Smooth muscle cell (in vitro differentiated cells): ENCODE measurements around the gene CDK6. TPM values are rescaled to one million over a fixed set of nuclear protein-coding genes. Genes with fewer than 3 reads are reported as not detected.

ENCODE experiments used
- DNase-seq: peaks from one replicate; lab custom pipeline; 2025; ENCODE audit not compliant: unreplicated experiment; lab: John Stamatoyannopoulos, UW
- H2AFZ ChIP-seq: fragments of 200-600 bp; sonication (generic); 2 replicates; pipeline ENCODE4 v1.6.0; 2016; ENCODE audit warnings: antibody characterized with exemption, low read depth, mild to moderate bottlenecking
- H3F3A ChIP-seq: fragments of 200-600 bp; sonication (generic); 2 replicates; pipeline ENCODE4 v1.6.0; 2017; ENCODE audit warnings: antibody characterized with exemption, low read depth
- H3K27ac ChIP-seq: fragments of 200-600 bp; sonication (generic); 2 replicates; pipeline ENCODE4 v1.5.1; 2016; ENCODE audit warnings: low read depth, mild to moderate bottlenecking
- H3K27me3 ChIP-seq: fragments of 200-600 bp; sonication (generic); 2 replicates; pipeline ENCODE4 v1.6.1; 2016; ENCODE audit warnings: low read depth, mild to moderate bottlenecking
- H3K36me3 ChIP-seq: fragments of 200-600 bp; sonication (generic); 2 replicates; pipeline ENCODE4 v1.5.1; 2016; ENCODE audit warnings: low read depth
- H3K4me1 ChIP-seq: fragments of 200-600 bp; sonication (generic); 2 replicates; pipeline ENCODE4 v1.5.1; 2016; ENCODE audit warnings: low read depth
- H3K4me2 ChIP-seq: fragments of 200-600 bp; sonication (generic); 2 replicates; pipeline ENCODE4 v1.6.0; 2016; ENCODE audit warnings: mild to moderate bottlenecking
- H3K4me3 ChIP-seq: fragments of 200-600 bp; sonication (generic); 2 replicates; pipeline ENCODE4 v1.5.1; 2016; ENCODE audit warnings: mild to moderate bottlenecking
- H3K79me2 ChIP-seq: fragments of 200-600 bp; sonication (generic); 2 replicates; pipeline ENCODE4 v1.6.0; 2016; ENCODE audit warnings: low read depth, mild to moderate bottlenecking
- H3K9ac ChIP-seq: fragments of 200-600 bp; sonication (generic); 2 replicates; pipeline ENCODE4 v1.6.0; 2016; ENCODE audit warnings: low read depth
- H3K9me3 ChIP-seq: fragments of 200-600 bp; sonication (generic); replicated peaks from 2 replicates; pipeline ENCODE4 v1.5.1; 2016; ENCODE audit warnings: low read depth
- H4K20me1 ChIP-seq: fragments of 200-600 bp; sonication (generic); 2 replicates; pipeline ENCODE4 v1.6.0; 2016; ENCODE audit warnings: low read depth
- WGBS: methylation state at CpG from one replicate; pipeline ENCODE4 v1.1.7; 2016; ENCODE audit warnings: low lambda C conversion rate; 5-methylcytosine and 5-hydroxymethylcytosine counted together
- polyA plus RNA-seq: library from polyadenylated mRNA; unstranded; fragments of >200 nt; fragmentation: Nextera tagmentation; extraction: Ambion mirVana; gene quantifications from 2 replicates; pipeline ENCODE4 v1.2.1, GENCODE V29; 2016
- total RNA-seq: library from RNA; depleted of rRNA; stranded (reverse); fragments of >200 nt; gene quantifications from 2 replicates; pipeline ENCODE4 v1.2.3, GENCODE V29; 2014
- TF ChIP-seq, protein P1 (sequence below): fragments of 200-600 bp; sonication (generic); IDR thresholded peaks from 2 replicates; pipeline ENCODE4 v1.5.1; 2017; ENCODE audit warnings: borderline replicate concordance, mild to moderate bottlenecking, antibody characterized with exemption; ENCODE audit not compliant: insufficient read depth, poor library complexity, severe bottlenecking

Gene CDK6
- total and polyA plus RNA-seq, 2 experiments from 2014 or later = 34.2 to 99.2 TPM

DNA sequence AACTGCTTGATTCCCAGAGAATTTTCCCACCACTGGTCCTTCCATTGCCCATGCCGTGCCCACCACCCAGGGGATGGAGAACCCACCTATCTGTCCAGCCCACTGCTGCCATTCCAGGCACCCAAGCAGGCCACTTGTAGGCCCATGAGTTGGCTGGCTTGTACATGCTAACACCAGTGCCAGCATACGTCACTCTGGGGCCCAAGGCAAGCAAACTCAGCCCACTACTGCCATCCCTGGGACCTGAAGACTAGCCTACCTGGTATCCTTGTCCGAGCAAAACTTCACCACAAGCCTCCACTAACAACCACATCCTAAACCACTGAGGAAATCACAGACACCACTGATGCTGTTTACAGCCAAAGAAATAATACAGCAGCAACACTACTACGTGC, 44.7 kb upstream of the CDK6 start:
- H3F3A ChIP-seq = no peaks in the 10 kb centered on the region
- H3K27ac ChIP-seq = no peak overlapping the region
- WGBS = 87% methylated on average over 4 of the region's 4 CpGs
- no peak for DNase-seq
- TF ChIP-seq, protein P1, sequence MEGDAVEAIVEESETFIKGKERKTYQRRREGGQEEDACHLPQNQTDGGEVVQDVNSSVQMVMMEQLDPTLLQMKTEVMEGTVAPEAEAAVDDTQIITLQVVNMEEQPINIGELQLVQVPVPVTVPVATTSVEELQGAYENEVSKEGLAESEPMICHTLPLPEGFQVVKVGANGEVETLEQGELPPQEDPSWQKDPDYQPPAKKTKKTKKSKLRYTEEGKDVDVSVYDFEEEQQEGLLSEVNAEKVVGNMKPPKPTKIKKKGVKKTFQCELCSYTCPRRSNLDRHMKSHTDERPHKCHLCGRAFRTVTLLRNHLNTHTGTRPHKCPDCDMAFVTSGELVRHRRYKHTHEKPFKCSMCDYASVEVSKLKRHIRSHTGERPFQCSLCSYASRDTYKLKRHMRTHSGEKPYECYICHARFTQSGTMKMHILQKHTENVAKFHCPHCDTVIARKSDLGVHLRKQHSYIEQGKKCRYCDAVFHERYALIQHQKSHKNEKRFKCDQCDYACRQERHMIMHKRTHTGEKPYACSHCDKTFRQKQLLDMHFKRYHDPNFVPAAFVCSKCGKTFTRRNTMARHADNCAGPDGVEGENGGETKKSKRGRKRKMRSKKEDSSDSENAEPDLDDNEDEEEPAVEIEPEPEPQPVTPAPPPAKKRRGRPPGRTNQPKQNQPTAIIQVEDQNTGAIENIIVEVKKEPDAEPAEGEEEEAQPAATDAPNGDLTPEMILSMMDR = no peak
- no peaks in the 10 kb centered on the region for H4K20me1 ChIP-seq
- no peak overlapping the region for H3K9ac ChIP-seq
- no peak overlapping the region for H2AFZ ChIP-seq
- H3K4me1 ChIP-seq = no peaks in the 10 kb centered on the region
- no peak overlapping the region for H3K4me3 ChIP-seq
- no peaks in the 10 kb centered on the region for H3K27me3 ChIP-seq
- H3K9me3 ChIP-seq = no peaks in the 10 kb centered on the region
- H3K4me2 ChIP-seq = no peak overlapping the region
- H3K79me2 ChIP-seq = no peaks in the 10 kb centered on the region
- no peaks in the 10 kb centered on the region for H3K36me3 ChIP-seq

DNA sequence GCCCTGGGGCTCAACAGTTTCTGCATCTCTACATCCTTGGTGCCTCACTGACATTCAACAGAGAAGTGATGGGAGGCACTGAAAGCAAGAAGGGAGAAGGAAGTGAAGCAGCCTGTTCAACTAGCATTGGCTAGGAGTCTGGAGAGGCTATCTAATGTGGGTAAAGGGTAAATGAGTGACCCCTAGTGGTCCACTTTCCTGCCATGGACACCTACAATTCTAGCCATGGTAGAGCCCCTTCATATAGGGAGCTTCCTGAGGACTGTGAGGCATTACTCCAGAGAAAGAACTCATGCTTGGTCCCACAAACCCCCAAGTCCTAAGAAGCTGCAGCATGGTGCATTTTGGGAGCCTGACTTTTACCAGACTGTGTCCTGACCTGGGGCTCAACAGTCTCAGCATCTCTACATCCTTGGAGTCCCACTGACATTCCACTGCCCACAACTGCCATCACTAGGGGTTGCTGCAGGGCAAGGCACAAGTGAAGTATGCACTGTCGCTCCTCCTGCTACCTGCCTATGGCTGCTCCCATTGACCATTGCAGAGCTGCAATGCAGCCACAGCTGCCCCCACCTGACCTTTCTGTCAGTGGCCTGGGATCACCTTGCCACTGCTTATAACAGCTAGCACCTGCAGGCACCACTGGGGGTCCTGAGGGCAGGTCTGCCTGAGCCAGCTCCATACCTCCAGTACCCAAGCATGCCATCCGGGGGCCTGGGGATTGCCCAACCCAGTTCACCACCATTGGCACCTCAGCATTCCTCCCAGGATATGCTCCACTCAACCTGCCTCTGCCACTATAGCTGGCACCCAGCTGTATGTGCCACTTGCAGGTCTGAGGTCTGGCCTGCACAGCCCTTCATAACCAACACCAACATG, 44.1 kb upstream of the CDK6 start:
- H3K9me3 ChIP-seq = no peaks in the 10 kb centered on the region
- no peak overlapping the region for H3K4me3 ChIP-seq
- WGBS = 89% methylated on average over 2 of the region's 2 CpGs
- H3K4me2 ChIP-seq = no peak overlapping the region
- no peak overlapping the region for H3K9ac ChIP-seq
- no peaks in the 10 kb centered on the region for H4K20me1 ChIP-seq
- no peaks in the 10 kb centered on the region for H3K4me1 ChIP-seq
- H3K27me3 ChIP-seq = no peaks in the 10 kb centered on the region
- no peak overlapping the region for H3K27ac ChIP-seq
- peaks cover under 1% of the 10 kb centered on the region for H3F3A ChIP-seq
- DNase-seq = no peak
- H2AFZ ChIP-seq = no peak overlapping the region
- no peaks in the 10 kb centered on the region for H3K36me3 ChIP-seq
- no peaks in the 10 kb centered on the region for H3K79me2 ChIP-seq
- TF ChIP-seq, protein P1 = no peak

DNA sequence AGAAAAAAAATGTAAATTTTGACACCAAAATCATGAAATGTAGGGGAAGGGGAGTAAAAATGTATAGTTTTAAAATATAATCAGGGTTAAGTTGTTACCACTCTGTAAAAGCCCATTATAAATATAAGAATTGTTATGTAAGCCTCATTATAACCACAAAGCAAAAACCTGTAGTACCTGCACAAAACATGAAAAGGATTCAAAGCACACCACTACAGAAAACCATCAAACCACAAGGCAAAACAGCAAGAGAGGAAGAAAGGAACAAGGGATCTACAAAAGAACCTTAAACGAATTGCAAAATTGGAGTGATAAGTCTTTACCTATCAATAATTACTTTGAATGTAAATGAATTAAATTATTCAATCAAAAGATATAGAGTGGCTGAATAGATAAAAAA, 41.0 kb upstream of the CDK6 start:
- WGBS = 81% methylated on average over 1 of the region's 1 CpG
- H3K27me3 ChIP-seq = no peaks in the 10 kb centered on the region

More for the DNA sequence above, 41.0 kb upstream of the CDK6 start:
- Histone ChIP-seq H3K9ac (no peak overlapping the region), H3F3A (peaks cover 28% of the 10 kb centered on the region), H3K27ac (no peak overlapping the region), H3K36me3 (no peaks in the 10 kb centered on the region), H4K20me1 (no peaks in the 10 kb centered on the region), H2AFZ (no peak overlapping the region), H3K4me2 (no peak overlapping the region), H3K4me3 (no peak overlapping the region), H3K4me1 (peaks cover 11% of the 10 kb centered on the region), H3K9me3 (no peaks in the 10 kb centered on the region), H3K79me2 (no peaks in the 10 kb centered on the region)
- TF ChIP-seq, protein P1 = no peak
- no peak for DNase-seq
